Measurements from ENCODE around the gene CFLAR. TPM values are rescaled to one million over a fixed set of nuclear protein-coding genes. Genes with fewer than 3 reads are reported as not detected.

CFLAR gene
- total and polyA plus RNA-seq, 8 donors, result 93.3 to 327 (median 102) TPM

DNA sequence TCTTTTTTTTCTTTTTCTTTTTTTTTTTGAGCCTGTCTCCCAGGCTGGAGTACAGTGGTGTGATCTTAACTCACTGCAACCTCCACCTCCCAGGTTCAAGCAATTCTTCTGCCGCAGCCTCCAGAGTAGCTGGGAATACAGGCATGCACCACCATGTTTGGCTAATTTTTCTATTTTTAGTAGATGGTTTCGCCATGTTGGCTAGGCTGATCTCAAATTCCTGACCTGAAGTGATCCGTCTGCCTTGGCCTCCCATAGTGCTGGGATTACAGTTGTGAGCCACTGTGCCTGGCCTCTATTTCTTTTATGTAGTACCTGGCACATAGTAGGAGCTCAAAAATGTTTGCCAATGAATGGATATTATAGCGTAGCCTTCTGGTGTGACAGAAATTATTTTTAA lies 6.8 kb upstream of the CFLAR start:
- peaks cover 0 to 15% of the 10 kb centered on the region in 2 donors for H3K4me1 ChIP-seq
- no peaks in the 10 kb centered on the region for H3K36me3 ChIP-seq
- DNase-seq (no peak), ATAC-seq (no peak)
- H3K27ac ChIP-seq, result no peak overlapping the region
- TF ChIP-seq, protein P1, sequence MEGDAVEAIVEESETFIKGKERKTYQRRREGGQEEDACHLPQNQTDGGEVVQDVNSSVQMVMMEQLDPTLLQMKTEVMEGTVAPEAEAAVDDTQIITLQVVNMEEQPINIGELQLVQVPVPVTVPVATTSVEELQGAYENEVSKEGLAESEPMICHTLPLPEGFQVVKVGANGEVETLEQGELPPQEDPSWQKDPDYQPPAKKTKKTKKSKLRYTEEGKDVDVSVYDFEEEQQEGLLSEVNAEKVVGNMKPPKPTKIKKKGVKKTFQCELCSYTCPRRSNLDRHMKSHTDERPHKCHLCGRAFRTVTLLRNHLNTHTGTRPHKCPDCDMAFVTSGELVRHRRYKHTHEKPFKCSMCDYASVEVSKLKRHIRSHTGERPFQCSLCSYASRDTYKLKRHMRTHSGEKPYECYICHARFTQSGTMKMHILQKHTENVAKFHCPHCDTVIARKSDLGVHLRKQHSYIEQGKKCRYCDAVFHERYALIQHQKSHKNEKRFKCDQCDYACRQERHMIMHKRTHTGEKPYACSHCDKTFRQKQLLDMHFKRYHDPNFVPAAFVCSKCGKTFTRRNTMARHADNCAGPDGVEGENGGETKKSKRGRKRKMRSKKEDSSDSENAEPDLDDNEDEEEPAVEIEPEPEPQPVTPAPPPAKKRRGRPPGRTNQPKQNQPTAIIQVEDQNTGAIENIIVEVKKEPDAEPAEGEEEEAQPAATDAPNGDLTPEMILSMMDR (IDR thresholded peaks at IDR 0.05), result no peak
- intact Hi-C loops (cut with DNase I), result no loop called here
- no peaks in the 10 kb centered on the region for H3K27me3 ChIP-seq
- H3K4me3 ChIP-seq, result no peak overlapping the region
- H3K9me3 ChIP-seq, result no peaks in the 10 kb centered on the region

DNA sequence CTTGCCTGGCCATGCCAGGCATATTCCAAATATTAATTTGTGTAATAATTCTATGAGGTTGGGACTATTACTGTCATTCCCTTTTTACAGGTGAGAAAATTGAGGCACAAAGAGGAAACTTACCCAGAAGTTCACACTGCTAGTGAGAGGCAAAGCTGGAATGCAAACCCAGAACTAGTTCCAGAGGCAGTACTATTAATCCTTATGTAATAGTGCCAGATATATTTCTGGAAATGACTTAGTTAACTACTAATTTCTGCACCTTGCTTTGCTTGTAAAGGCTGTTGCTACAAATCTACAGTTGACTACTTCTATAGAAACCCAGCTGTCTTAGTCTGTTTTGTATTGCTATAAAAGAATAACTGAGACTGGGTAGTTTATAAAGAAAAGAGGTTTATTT lies 5.3 kb upstream of the CFLAR start:
- TF ChIP-seq, protein P1 (IDR thresholded peaks at IDR 0.05), result no peak
- Histone ChIP-seq H3K9me3 (no peaks in the 10 kb centered on the region), H3K36me3 (no peaks in the 10 kb centered on the region), H3K4me3 (no peak overlapping the region), H3K4me1 (peaks cover 5 to 30% of the 10 kb centered on the region in 2 donors), H3K27me3 (no peaks in the 10 kb centered on the region), H3K27ac (no peak overlapping the region)
- ATAC-seq (no peak), DNase-seq (no peak)
- intact Hi-C loops (cut with DNase I), result no loop called here

DNA sequence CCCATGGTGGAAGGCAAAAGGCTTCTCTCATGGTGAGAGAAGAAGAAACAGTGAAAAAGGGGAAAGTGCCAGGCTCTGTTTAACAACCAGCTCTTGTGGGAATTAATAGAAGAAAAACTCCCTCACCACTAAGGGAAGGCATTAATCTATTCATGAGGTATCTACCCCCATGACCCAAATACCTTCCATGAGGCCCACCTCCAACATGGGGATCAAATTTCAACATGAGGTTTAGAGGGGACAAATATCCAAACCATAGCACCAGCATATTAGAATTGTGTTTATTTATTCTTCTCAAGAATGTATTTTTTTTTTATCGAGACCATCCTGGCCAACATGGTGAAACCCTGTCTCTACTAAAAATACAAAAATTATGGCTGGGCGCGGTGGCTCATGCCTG lies 4.9 kb upstream of the CFLAR start:
- ATAC-seq, result no peak
- no peaks in the 10 kb centered on the region for H3K27me3 ChIP-seq
- no peak overlapping the region for H3K4me3 ChIP-seq
- peaks cover 5 to 31% of the 10 kb centered on the region in 2 donors for H3K4me1 ChIP-seq
- TF ChIP-seq, protein P1 (IDR thresholded peaks at IDR 0.05), result no peak
- H3K27ac ChIP-seq, result no peak overlapping the region
- intact Hi-C loops (cut with DNase I), result no loop called here
- H3K9me3 ChIP-seq, result no peaks in the 10 kb centered on the region
- DNase-seq, result no peak
- H3K36me3 ChIP-seq, result no peaks in the 10 kb centered on the region

DNA sequence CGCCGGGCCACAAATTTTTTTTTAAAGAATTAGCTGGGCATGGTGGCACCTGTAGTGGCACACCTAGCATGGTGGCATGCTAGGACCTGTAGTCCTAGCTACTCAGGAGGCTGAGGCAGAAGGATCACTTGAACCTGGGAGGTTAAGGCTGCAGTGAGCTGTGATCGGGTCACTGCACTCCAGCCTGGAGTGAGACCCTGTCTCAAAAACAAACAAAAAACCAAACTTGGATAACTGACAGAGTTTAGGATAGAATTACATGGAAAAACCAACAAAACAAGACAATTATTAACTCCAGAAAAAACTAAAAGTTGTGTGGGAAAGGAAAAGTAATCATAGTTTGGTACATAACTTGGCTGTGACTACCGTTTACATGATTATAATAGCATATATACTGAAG lies 1.6 kb upstream of the CFLAR start:
- intact Hi-C loops (cut with DNase I), result no loop called here
- H3K4me3 ChIP-seq, result peak overlapping the region in 1 of 2 donors; percentile 81
- TF ChIP-seq, protein P1 (IDR thresholded peaks at IDR 0.05), result no peak
- H3K27me3 ChIP-seq, result no peaks in the 10 kb centered on the region
- DNase-seq (no peak), ATAC-seq (no peak)
- H3K9me3 ChIP-seq, result no peaks in the 10 kb centered on the region
- H3K27ac ChIP-seq, result peak overlapping the region in 1 of 2 donors; percentile 99
- no peaks in the 10 kb centered on the region for H3K36me3 ChIP-seq
- H3K4me1 ChIP-seq, result peaks cover 5 to 31% of the 10 kb centered on the region in 2 donors

DNA sequence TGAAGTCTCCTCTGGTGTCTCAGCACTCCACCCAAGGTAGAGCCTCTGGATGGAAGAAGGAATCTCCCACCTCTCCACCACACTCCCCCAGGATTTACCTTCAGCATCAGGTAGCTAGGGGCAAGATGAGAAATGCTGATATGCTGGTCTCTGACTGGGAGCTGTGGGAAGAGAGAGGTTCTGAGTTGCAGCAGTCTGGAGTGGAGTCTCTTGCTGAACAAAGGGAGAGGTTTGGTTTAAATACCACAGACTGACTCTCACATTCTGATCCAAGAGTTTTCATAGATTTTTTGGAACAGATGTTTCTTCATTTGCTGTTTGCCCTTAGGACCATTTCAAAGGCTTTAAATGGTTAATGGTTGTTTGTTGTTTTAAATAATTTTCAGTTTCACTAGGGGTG lies 1.1 kb upstream of the CFLAR start:
- Histone ChIP-seq H3K4me1 (peaks cover 5 to 31% of the 10 kb centered on the region in 2 donors), H3K4me3 (peak overlapping the region; percentile 6 to 81), H3K27ac (peak overlapping the region in 1 of 2 donors; percentile 99), H3K27me3 (no peaks in the 10 kb centered on the region), H3K36me3 (no peaks in the 10 kb centered on the region), H3K9me3 (no peaks in the 10 kb centered on the region)
- TF ChIP-seq, protein P1 (IDR thresholded peaks at IDR 0.05), result no peak
- ATAC-seq (no peak), DNase-seq (no peak)
- intact Hi-C loops (cut with DNase I), result no loop called here
